ENCODE results near the gene APOBEC3G.
"Not testable (repeated sequence)": the region's sequence is repeated elsewhere in the genome, so short reads cannot be mapped to it uniquely, and the experiment has no call there.

DNA sequence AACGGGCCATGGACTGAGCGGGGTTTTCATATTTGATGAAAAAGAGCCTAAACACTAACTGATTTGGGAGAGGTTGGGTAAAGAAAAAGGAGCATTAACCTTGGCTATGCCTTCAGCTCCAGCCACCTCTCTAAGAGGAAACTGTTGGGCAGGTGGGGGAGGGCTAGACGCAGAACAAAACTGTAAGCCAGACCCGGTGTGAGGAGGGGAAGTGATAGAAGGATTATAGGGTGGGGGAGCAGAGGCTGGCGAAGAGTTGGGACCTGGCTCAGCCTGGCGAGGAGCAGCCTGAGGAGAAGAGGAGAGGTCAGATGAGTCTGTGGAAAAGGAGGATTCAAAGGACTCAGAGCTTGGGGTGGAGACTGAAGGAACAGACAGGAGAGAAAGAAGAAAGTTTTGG, 15.8 kb upstream of the APOBEC3G start:
- TF ChIP-seq, protein P1, sequence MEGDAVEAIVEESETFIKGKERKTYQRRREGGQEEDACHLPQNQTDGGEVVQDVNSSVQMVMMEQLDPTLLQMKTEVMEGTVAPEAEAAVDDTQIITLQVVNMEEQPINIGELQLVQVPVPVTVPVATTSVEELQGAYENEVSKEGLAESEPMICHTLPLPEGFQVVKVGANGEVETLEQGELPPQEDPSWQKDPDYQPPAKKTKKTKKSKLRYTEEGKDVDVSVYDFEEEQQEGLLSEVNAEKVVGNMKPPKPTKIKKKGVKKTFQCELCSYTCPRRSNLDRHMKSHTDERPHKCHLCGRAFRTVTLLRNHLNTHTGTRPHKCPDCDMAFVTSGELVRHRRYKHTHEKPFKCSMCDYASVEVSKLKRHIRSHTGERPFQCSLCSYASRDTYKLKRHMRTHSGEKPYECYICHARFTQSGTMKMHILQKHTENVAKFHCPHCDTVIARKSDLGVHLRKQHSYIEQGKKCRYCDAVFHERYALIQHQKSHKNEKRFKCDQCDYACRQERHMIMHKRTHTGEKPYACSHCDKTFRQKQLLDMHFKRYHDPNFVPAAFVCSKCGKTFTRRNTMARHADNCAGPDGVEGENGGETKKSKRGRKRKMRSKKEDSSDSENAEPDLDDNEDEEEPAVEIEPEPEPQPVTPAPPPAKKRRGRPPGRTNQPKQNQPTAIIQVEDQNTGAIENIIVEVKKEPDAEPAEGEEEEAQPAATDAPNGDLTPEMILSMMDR (IDR thresholded peaks at IDR 0.05; ENCODE audit: low read depth, low read length), result not testable (repeated sequence)
- TF ChIP-seq POLR2A (IDR thresholded peaks at IDR 0.05; ENCODE audit: extremely low read depth, insufficient read length), result not testable (repeated sequence)

Measured in NB4 (cell line).